PC-9 (cell line): ENCODE data around the gene MLX. TPM values are rescaled to one million over a fixed set of nuclear protein-coding genes. Genes with fewer than 3 reads are reported as not detected.
A peak's percentile ranks its signal among the peaks of the same experiment; 100 is the strongest.
"Not testable (repeated sequence)": the region's sequence is repeated elsewhere in the genome, so short reads cannot be mapped to it uniquely, and the experiment has no call there.

Experiments
- BruUV-seq: library from RNA; stranded (reverse); fragments of 400-500 nt; replicated peaks from 2 replicates; lab custom pipeline; 2021; lab: Mats Ljungman, UMichigan
- CTCF ChIA-PET: fragments of 300-600 bp; sonication (Branson Sonifier 250); formaldehyde crosslinking; loops from one replicate; lab custom pipeline; 2022; ENCODE audit warnings: antibody characterized with exemption; lab: Charles Lee
- POLR2A ChIA-PET: fragments of 300-600 bp; sonication (Branson Sonifier 250); formaldehyde crosslinking; loops from one replicate; lab custom pipeline; 2022; ENCODE audit warnings: antibody characterized with exemption; ENCODE audit not compliant: unreplicated experiment; lab: Charles Lee
- DNase-seq, 2 experiments: peaks; one replicate each; pipeline versions ENCODE4 v3.0.0 to v3.0.0-alpha.2; 2015 to 2022; ENCODE audit warnings: mixed read lengths in 1 of 2
- H2AFZ ChIP-seq: fragments of 200-600 bp; sonication (generic); 2 replicates; pipeline ENCODE4 v1.8.1; 2017; ENCODE audit warnings: antibody characterized with exemption
- H3F3A ChIP-seq: fragments of 200-600 bp; sonication (generic); 2 replicates; pipeline ENCODE4 v1.8.1; 2017; ENCODE audit warnings: antibody characterized with exemption, mild to moderate bottlenecking, low read depth; ENCODE audit not compliant: insufficient read depth
- H3K27ac ChIP-seq: fragments of 200-600 bp; sonication (generic); 2 replicates; pipeline ENCODE4 v1.6.1; 2016; ENCODE audit warnings: mixed run types
- H3K27me3 ChIP-seq: fragments of 200-600 bp; sonication (generic); 2 replicates; pipeline ENCODE4 v1.6.1; 2016; ENCODE audit warnings: low read depth, mixed run types; ENCODE audit not compliant: insufficient read depth
- H3K36me3 ChIP-seq: fragments of 200-600 bp; sonication (generic); 2 replicates; pipeline ENCODE4 v1.6.1; 2016; ENCODE audit warnings: low read depth, mixed run types
- H3K4me1 ChIP-seq: fragments of 200-600 bp; sonication (generic); replicated peaks from 2 replicates; pipeline ENCODE4 v1.6.1; 2016; ENCODE audit warnings: mixed run types; ENCODE audit not compliant: insufficient read depth
- H3K4me2 ChIP-seq: fragments of 200-600 bp; sonication (generic); 2 replicates; pipeline ENCODE4 v1.6.1; 2017; ENCODE audit warnings: mixed run types
- H3K4me3 ChIP-seq: fragments of 200-600 bp; sonication (generic); 2 replicates; pipeline ENCODE4 v1.6.1; 2016; ENCODE audit warnings: mixed run types
- H3K79me2 ChIP-seq: fragments of 200-600 bp; sonication (generic); 2 replicates; pipeline ENCODE4 v1.6.1; 2017; ENCODE audit warnings: low read depth, mixed run types
- H3K9me2 ChIP-seq: fragments of 200-600 bp; sonication (generic); 2 replicates; pipeline ENCODE4 v1.8.1; 2017; ENCODE audit warnings: mild to moderate bottlenecking; ENCODE audit not compliant: insufficient read depth
- H3K9me3 ChIP-seq: fragments of 200-600 bp; sonication (generic); 2 replicates; pipeline ENCODE4 v1.8.1; 2016; ENCODE audit warnings: low read depth; ENCODE audit not compliant: insufficient read depth
- H4K20me1 ChIP-seq: fragments of 200-600 bp; sonication (generic); 2 replicates; pipeline ENCODE4 v1.8.1; 2017; ENCODE audit not compliant: insufficient read depth
- EZH2 ChIP-seq: fragments of 200-600 bp; sonication (generic); IDR thresholded peaks from 2 replicates; pipeline ENCODE4 v1.8.0; 2017; ENCODE audit warnings: antibody characterized with exemption, low read depth
- intact Hi-C: fragments of 100-400 bp; cut with micrococcal nuclease; formaldehyde crosslinking; loops from one replicate; pipeline ENCODE4 v1.10.0; 2022; ENCODE audit not compliant: unreplicated experiment
- total RNA-seq: library from RNA; stranded (reverse); gene quantifications from 2 replicates; pipeline ENCODE4 v1.2.3, GENCODE V29; 2021
- TF ChIP-seq, protein P1 (sequence below): fragments of 200-600 bp; sonication (generic); conservative IDR thresholded peaks from 2 replicates; pipeline ENCODE4 v1.6.1; 2017; ENCODE audit warnings: mixed run types, antibody characterized with exemption, mild to moderate bottlenecking, moderate library complexity

Gene MLX
- total RNA-seq, 1 experiment from 2014 or later = 26.0 TPM

DNA sequence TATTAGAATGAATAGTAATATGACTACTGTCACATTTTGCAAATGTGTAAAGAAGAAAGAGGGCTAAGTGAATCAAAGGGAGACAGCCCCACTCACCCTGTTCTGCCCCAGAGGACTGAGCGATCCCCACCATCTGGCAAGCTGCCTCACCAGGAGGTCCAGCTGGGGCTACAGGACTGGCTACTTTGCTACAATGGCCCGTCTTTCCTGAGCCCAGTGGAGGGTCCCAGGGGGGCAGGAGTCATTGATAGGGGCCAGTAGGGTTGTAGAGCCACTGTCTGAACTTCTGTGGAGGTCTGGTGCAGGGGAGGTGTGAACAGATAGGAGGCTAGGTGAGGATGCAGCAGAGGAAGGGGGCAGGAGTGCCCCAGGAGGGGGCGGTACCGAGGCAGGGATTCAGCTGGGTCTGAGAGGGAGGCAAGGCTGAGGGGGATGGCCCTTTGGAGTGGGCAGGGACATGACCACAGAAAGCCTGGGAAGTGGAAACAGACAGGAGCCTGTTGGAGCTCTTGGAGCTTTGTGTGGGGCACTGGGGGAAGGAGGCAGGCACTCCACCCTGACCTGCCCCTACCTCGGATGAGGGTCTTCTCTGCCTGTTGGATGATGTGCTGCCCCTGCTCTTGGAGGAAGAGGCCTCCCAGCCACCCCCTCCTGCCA, 10.8 kb upstream of the MLX start:
- H3K9me2 ChIP-seq, BruUV-seq, H3K4me1 ChIP-seq, H4K20me1 ChIP-seq, H3K36me3 ChIP-seq, intact Hi-C loops, DNase-seq, H3K9me3 ChIP-seq, H3K27ac ChIP-seq, H3K27me3 ChIP-seq, H2AFZ ChIP-seq, CTCF ChIA-PET: not testable (repeated sequence)
- TF ChIP-seq, protein P1, sequence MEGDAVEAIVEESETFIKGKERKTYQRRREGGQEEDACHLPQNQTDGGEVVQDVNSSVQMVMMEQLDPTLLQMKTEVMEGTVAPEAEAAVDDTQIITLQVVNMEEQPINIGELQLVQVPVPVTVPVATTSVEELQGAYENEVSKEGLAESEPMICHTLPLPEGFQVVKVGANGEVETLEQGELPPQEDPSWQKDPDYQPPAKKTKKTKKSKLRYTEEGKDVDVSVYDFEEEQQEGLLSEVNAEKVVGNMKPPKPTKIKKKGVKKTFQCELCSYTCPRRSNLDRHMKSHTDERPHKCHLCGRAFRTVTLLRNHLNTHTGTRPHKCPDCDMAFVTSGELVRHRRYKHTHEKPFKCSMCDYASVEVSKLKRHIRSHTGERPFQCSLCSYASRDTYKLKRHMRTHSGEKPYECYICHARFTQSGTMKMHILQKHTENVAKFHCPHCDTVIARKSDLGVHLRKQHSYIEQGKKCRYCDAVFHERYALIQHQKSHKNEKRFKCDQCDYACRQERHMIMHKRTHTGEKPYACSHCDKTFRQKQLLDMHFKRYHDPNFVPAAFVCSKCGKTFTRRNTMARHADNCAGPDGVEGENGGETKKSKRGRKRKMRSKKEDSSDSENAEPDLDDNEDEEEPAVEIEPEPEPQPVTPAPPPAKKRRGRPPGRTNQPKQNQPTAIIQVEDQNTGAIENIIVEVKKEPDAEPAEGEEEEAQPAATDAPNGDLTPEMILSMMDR = 0 out of 2 replicates have a peak, but pooled peaks have one; percentile 20
- peak overlapping the region; percentile 99; the same call in 1 of the 2 replicates for H3K4me3 ChIP-seq
- H3F3A ChIP-seq = peaks cover 20% of the 10 kb centered on the region; the same call in 1 of the 2 replicates
- H3K79me2 ChIP-seq = peaks cover 24% of the 10 kb centered on the region
- H3K4me2 ChIP-seq = peak overlapping the region; percentile 98; the same call in 1 of the 2 replicates
- POLR2A ChIA-PET = interaction anchor here (0.7 kb wide), 1 partner anchor 152 kb away, joined by 5 read pairs; no protein-coding TSS in a partner anchor

DNA sequence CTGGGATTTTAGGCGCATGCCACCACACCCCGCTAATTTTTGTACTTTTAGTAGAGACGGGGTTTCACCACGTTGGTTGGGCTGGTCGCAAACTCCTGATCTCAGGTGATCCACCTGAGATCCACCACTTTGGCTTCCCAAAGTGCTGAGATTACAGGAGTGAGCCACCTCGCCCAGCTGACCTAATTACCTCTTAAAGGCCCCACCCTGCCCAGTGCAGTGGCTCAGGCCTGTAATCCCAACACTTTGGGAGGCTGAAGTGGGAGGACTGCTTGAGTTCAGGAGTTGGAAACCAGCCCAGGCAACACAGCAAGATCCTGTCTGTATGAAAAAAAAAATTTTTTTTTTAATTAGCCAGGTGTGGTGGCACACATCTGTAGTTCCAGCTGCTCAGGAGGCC, 7.8 kb upstream of the MLX start:
- peaks cover 42% of the 10 kb centered on the region for H3K79me2 ChIP-seq
- no peaks in the 10 kb centered on the region for H3K9me3 ChIP-seq
- H3K9me2 ChIP-seq = no peaks in the 10 kb centered on the region
- no peaks in the 10 kb centered on the region for H4K20me1 ChIP-seq
- H3K4me3 ChIP-seq = no peak overlapping the region
- no peak overlapping the region for H2AFZ ChIP-seq
- POLR2A ChIA-PET = no interaction called here
- no peak overlapping the region for H3K27ac ChIP-seq
- H3K4me1 ChIP-seq = peaks cover 16% of the 10 kb centered on the region
- BruUV-seq = no TSS peak
- CTCF ChIA-PET = no interaction called here
- no peak for TF ChIP-seq EZH2
- TF ChIP-seq, protein P1 = no peak
- intact Hi-C loops = no loop called here
- DNase-seq = no peak
- no peaks in the 10 kb centered on the region for H3K27me3 ChIP-seq
- no peak overlapping the region for H3K4me2 ChIP-seq
- peaks cover 39% of the 10 kb centered on the region; the same call in 1 of the 2 replicates for H3F3A ChIP-seq
- no peaks in the 10 kb centered on the region for H3K36me3 ChIP-seq

DNA sequence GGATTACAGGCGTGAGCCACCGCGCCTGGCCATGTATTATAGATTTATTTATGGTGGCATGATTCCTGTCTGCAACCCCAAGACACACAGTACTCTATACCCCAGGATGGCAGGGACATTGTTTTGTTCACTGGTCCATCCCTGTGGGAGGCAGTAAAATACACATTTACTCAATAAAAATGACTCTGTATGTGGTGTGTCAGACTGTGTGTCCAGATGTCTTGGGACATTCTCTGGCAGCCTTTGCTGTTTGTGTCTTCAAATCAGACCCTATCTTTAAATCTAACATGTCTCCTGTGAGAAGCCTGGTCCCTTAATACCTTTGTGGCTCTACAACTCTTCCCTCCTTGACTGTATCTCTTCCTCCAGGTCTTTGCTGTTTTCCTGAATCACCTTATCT, 6.7 kb upstream of the MLX start:
- intact Hi-C loops = no loop called here
- TF ChIP-seq, protein P1 = no peak
- TF ChIP-seq EZH2 = no peak
- BruUV-seq = no TSS peak
- DNase-seq = no peak
- Histone ChIP-seq H3K27me3 (no peaks in the 10 kb centered on the region), H3K79me2 (peaks cover 44% of the 10 kb centered on the region), H3F3A (peaks cover 50% of the 10 kb centered on the region), H3K9me3 (no peaks in the 10 kb centered on the region), H3K36me3 (peaks cover 7% of the 10 kb centered on the region), H2AFZ (no peak overlapping the region), H3K27ac (no peak overlapping the region), H3K4me3 (no peak overlapping the region), H3K4me1 (peaks cover 22% of the 10 kb centered on the region), H3K9me2 (no peaks in the 10 kb centered on the region), H4K20me1 (no peaks in the 10 kb centered on the region), H3K4me2 (no peak overlapping the region)
- CTCF ChIA-PET = interaction anchor here (0.6 kb wide), 1 partner anchor 30 kb away, joined by 6 read pairs; no protein-coding TSS in a partner anchor
- POLR2A ChIA-PET = interaction anchor here (0.7 kb wide), 1 partner anchor 581 kb away, joined by 3 read pairs; no protein-coding TSS in a partner anchor
